Natural killer cell (primary cell): Measurements from ENCODE around the gene INTS13. TPM values are rescaled to one million over a fixed set of nuclear protein-coding genes. Genes with fewer than 3 reads are reported as not detected.
"Not testable (repeated sequence)": the region's sequence is repeated elsewhere in the genome, so short reads cannot be mapped to it uniquely, and the experiment has no call there.

Experiments used
- ATAC-seq, 3 donors: fragments of 150-1000 bp in 2 of 3; fragments of 200-7000 bp in 1 of 3; cut with Tn5 transposase; 1 replicate in 1 of 3; 2 replicates in 2 of 3; pipeline ENCODE4 v1.10.0; 2021; ENCODE audit warnings: mild to moderate bottlenecking in 2 of 3, moderate library complexity in 2 of 3
- DNase-seq, 2 donors: peaks; one replicate each; pipeline versions ENCODE4 v3.0.0 to v3.0.0-alpha.2; 2013 to 2021; ENCODE audit warnings: mixed read lengths in 1 of 2
- H3K27ac ChIP-seq: one replicate; pipeline ENCODE4 v1.5.1; 2013; ENCODE audit warnings: mild to moderate bottlenecking, low read length
- H3K27me3 ChIP-seq: one replicate; pipeline ENCODE4 v1.6.1; 2013; ENCODE audit warnings: low read length; ENCODE audit not compliant: control insufficient read depth, insufficient read depth
- H3K36me3 ChIP-seq: one replicate; pipeline ENCODE4 v1.6.1; 2013; ENCODE audit warnings: low read length; ENCODE audit not compliant: control insufficient read depth, insufficient read depth
- H3K4me1 ChIP-seq: one replicate; pipeline ENCODE4 v1.6.1; 2013; ENCODE audit warnings: low read length; ENCODE audit not compliant: control insufficient read depth, insufficient read depth
- H3K4me3 ChIP-seq: one replicate; pipeline ENCODE4 v1.5.1; 2013; ENCODE audit warnings: low read length
- H3K9me3 ChIP-seq: one replicate; pipeline ENCODE4 v1.6.1; 2013; ENCODE audit warnings: low read length; ENCODE audit not compliant: control insufficient read depth, insufficient read depth
- H3K27ac Mint-ChIP-seq, 2 donors: one replicate each; pipeline ENCODE4 v1.8.0; 2022; ENCODE audit warnings: mild to moderate bottlenecking in 2 of 2, mixed read lengths in 2 of 2, moderate library complexity in 1 of 2
- H3K27me3 Mint-ChIP-seq, 2 donors: one replicate each; pipeline ENCODE4 v1.8.0; 2022; ENCODE audit warnings: low read depth in 2 of 2, mixed read lengths in 2 of 2
- H3K36me3 Mint-ChIP-seq: one replicate; pipeline ENCODE4 v1.8.0; 2022; ENCODE audit warnings: mixed read lengths
- H3K4me1 Mint-ChIP-seq, 2 donors: one replicate each; pipeline ENCODE4 v1.8.0; 2022; ENCODE audit warnings: mixed read lengths in 2 of 2
- H3K4me3 Mint-ChIP-seq: one replicate; pipeline ENCODE4 v1.8.0; 2022; ENCODE audit warnings: mild to moderate bottlenecking, moderate library complexity, mixed read lengths
- H3K9me3 Mint-ChIP-seq, 2 donors: one replicate each; pipeline ENCODE4 v1.8.0; 2022; ENCODE audit warnings: mixed read lengths in 2 of 2
- WGBS: methylation state at CpG from one replicate; pipeline ENCODE4 v1.1.7; 2013; ENCODE audit warnings: missing lambda C conversion rate; ENCODE audit not compliant: insufficient coverage; 5-methylcytosine and 5-hydroxymethylcytosine counted together
- intact Hi-C: fragments of 100-400 bp; cut with micrococcal nuclease; formaldehyde crosslinking; loops from one replicate; pipeline ENCODE4 v1.14.2; 2022
- total RNA-seq, 4 donors: library from RNA; stranded (reverse); fragments of 120-200 nt in 1 of 4; gene quantifications; one replicate each; pipeline versions ENCODE4 v1.2.3 to v1.2.4, GENCODE V29; 2013 to 2022
- TF ChIP-seq, protein P1 (sequence below): fragments of 200-600 bp; IDR thresholded peaks from one replicate; pipeline ENCODE4 v1.8.0; 2022; ENCODE audit warnings: antibody characterized with exemption

Gene INTS13
- total RNA-seq, 3 donors from 2014 or later (not counting 1 experiment from before 2014, with no cell fraction given) = 17.5 to 20.8 (median 19.8) TPM

GRCh38 chr12:26906024-26906423 is 31.8 kb downstream of the INTS13 start:
- H3K4me1 Mint-ChIP-seq = no peaks in the 10 kb centered on the region
- no peak overlapping the region for H3K4me3 Mint-ChIP-seq
- H3K9me3 Mint-ChIP-seq = no peaks in the 10 kb centered on the region
- H3K27ac Mint-ChIP-seq = no peak overlapping the region
- WGBS = 80% methylated on average over 1 of the region's 1 CpG
- peaks cover 52% of the 10 kb centered on the region for H3K36me3 ChIP-seq
- H3K4me3 ChIP-seq = no peak overlapping the region
- peaks cover 27% of the 10 kb centered on the region for H3K36me3 Mint-ChIP-seq
- no peaks in the 10 kb centered on the region for H3K27me3 ChIP-seq
- TF ChIP-seq, protein P1, sequence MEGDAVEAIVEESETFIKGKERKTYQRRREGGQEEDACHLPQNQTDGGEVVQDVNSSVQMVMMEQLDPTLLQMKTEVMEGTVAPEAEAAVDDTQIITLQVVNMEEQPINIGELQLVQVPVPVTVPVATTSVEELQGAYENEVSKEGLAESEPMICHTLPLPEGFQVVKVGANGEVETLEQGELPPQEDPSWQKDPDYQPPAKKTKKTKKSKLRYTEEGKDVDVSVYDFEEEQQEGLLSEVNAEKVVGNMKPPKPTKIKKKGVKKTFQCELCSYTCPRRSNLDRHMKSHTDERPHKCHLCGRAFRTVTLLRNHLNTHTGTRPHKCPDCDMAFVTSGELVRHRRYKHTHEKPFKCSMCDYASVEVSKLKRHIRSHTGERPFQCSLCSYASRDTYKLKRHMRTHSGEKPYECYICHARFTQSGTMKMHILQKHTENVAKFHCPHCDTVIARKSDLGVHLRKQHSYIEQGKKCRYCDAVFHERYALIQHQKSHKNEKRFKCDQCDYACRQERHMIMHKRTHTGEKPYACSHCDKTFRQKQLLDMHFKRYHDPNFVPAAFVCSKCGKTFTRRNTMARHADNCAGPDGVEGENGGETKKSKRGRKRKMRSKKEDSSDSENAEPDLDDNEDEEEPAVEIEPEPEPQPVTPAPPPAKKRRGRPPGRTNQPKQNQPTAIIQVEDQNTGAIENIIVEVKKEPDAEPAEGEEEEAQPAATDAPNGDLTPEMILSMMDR = no peak
- intact Hi-C loops = no loop called here
- H3K27me3 Mint-ChIP-seq = no peaks in the 10 kb centered on the region
- DNase-seq (no peak), ATAC-seq (no peak)
- no peaks in the 10 kb centered on the region for H3K9me3 ChIP-seq
- no peaks in the 10 kb centered on the region for H3K4me1 ChIP-seq
- no peak overlapping the region for H3K27ac ChIP-seq

GRCh38 chr12:26903396-26903795 is 34.4 kb downstream of the INTS13 start:
- H3K4me1 ChIP-seq, intact Hi-C loops, H3K9me3 Mint-ChIP-seq, H3K27me3 Mint-ChIP-seq, H3K4me3 ChIP-seq, H3K27ac ChIP-seq, DNase-seq, H3K4me1 Mint-ChIP-seq, H3K4me3 Mint-ChIP-seq, H3K27me3 ChIP-seq, H3K9me3 ChIP-seq, H3K27ac Mint-ChIP-seq, ATAC-seq: not testable (repeated sequence)
- H3K36me3 ChIP-seq = peaks cover 35% of the 10 kb centered on the region
- H3K36me3 Mint-ChIP-seq = peaks cover 18% of the 10 kb centered on the region
- 100% methylated on average over 2 of the region's 3 CpGs for WGBS

GRCh38 chr12:26896913-26897312 is 40.9 kb downstream of the INTS13 start:
- Mint-ChIP-seq H3K4me3 (no peak overlapping the region), H3K27ac (peak overlapping the region in 1 of 2 donors; percentile 14), H3K36me3 (peaks cover 4% of the 10 kb centered on the region), H3K9me3 (no peaks in the 10 kb centered on the region), H3K27me3 (no peaks in the 10 kb centered on the region), H3K4me1 (no peaks in the 10 kb centered on the region)
- ATAC-seq (no peak), DNase-seq (no peak)
- TF ChIP-seq, protein P1 = no peak
- intact Hi-C loops = no loop called here
- no peaks in the 10 kb centered on the region for H3K27me3 ChIP-seq
- no peaks in the 10 kb centered on the region for H3K4me1 ChIP-seq
- H3K27ac ChIP-seq = no peak overlapping the region
- H3K4me3 ChIP-seq = no peak overlapping the region
- WGBS = 100% methylated on average over 1 of the region's 2 CpGs
- H3K9me3 ChIP-seq = no peaks in the 10 kb centered on the region
- peaks cover 9% of the 10 kb centered on the region for H3K36me3 ChIP-seq

DNA sequence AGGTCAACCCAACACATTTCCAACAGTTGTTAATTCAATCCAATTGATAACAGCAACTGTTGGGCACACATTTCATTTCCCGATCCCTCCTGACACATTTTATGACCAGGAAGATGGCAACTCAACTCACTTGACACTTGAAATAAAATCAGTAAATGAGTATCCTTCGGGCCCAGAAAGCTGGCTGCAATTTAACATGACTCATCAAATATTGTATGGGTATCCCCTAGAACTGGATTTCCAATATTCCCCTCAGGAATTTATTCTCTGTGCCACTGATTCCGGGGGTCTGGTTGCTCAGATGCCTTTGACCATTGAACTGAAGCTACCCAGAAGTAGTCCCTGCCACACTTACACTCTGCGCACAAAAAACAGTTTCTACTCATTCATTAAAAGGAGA is 42.1 kb downstream of the INTS13 start:
- Histone ChIP-seq H3K4me3 (no peak overlapping the region), H3K9me3 (no peaks in the 10 kb centered on the region), H3K4me1 (no peaks in the 10 kb centered on the region), H3K27ac (no peak overlapping the region), H3K36me3 (peaks cover 9% of the 10 kb centered on the region), H3K27me3 (no peaks in the 10 kb centered on the region)
- TF ChIP-seq, protein P1 = no peak
- no peaks in the 10 kb centered on the region for H3K27me3 Mint-ChIP-seq
- H3K36me3 Mint-ChIP-seq = no peaks in the 10 kb centered on the region
- 94% methylated on average over 3 of the region's 4 CpGs for WGBS
- DNase-seq (no peak), ATAC-seq (no peak)
- intact Hi-C loops = no loop called here
- no peak overlapping the region for H3K4me3 Mint-ChIP-seq
- no peaks in the 10 kb centered on the region for H3K4me1 Mint-ChIP-seq
- H3K9me3 Mint-ChIP-seq = no peaks in the 10 kb centered on the region
- no peak overlapping the region for H3K27ac Mint-ChIP-seq
